ENCODE results near the gene EMSY. TPM values are rescaled to one million over a fixed set of nuclear protein-coding genes. Genes with fewer than 3 reads are reported as not detected.
A peak's percentile ranks its signal among the peaks of the same experiment; 100 is the strongest.

EMSY gene
- total and polyA plus RNA-seq, 9 of the 15 experiments (the other 6 are each of a cell fraction or from before 2014, with no cell fraction given): 12.7 to 25.4 (median 17.9) TPM

DNA sequence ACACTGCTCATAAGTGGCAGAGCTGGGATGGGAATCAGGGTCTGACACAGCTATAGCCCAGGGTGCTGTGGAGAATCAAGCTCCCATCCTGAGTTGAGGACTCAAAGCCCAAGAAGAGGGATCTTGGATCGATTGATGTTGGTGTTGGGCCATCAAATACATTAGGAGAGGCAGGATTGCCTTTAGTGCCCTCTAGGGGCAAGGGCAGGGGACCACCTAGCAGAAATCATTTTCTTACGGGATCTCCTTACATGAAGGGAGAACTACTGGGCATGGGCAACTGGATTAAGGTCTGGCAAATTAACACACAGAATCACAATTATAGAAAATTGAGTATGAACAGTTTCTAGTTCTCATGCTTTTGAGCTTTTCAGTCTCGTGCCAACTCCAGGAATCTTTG lies 24.9 kb upstream of the EMSY start (continued):
- TF ChIP-seq BCL6 (CRISPR knock-in tag; IDR thresholded peaks at IDR 0.05) (no peak), TAF9B (IDR thresholded peaks at IDR 0.05; ENCODE audit: partially characterized antibody) (no peak), RAD21 (CRISPR knock-in tag; conservative IDR thresholded peaks at IDR 0.05 in 1 of 2, IDR thresholded peaks at IDR 0.05 in 1 of 2) (peak in 1 of 2 experiments; percentile 47; a peak in 3 of 4 replicates), EP300 (IDR thresholded peaks at IDR 0.05; ENCODE audit: low read length) (no peak)
- TF ChIP-seq, protein P1, sequence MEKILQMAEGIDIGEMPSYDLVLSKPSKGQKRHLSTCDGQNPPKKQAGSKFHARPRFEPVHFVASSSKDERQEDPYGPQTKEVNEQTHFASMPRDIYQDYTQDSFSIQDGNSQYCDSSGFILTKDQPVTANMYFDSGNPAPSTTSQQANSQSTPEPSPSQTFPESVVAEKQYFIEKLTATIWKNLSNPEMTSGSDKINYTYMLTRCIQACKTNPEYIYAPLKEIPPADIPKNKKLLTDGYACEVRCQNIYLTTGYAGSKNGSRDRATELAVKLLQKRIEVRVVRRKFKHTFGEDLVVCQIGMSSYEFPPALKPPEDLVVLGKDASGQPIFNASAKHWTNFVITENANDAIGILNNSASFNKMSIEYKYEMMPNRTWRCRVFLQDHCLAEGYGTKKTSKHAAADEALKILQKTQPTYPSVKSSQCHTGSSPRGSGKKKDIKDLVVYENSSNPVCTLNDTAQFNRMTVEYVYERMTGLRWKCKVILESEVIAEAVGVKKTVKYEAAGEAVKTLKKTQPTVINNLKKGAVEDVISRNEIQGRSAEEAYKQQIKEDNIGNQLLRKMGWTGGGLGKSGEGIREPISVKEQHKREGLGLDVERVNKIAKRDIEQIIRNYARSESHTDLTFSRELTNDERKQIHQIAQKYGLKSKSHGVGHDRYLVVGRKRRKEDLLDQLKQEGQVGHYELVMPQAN (IDR thresholded peaks at IDR 0.05; ENCODE audit: borderline replicate concordance): no peak

DNA sequence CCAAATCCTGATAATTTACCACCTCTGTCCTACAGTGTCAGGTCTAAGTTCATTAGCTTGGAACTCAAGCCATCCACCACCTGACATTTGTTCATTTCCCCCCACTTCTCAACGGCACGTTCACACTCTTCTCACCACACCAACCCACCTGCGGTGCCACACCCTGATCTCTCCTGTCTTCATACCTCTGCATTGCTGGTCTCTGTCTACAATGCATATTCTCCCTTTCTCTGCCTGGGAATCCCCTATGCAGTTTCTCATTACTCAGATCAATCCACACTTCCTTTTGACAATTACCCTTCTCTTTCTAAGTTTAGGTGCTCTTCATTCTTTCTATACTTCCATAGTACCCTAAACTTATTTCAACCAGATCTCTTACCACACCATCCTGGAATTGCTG lies 20.4 kb upstream of the EMSY start:
- Histone ChIP-seq H3K27me3 (ENCODE audit: control insufficient read depth in 2 of 2, insufficient read depth in 2 of 2, low read length in 2 of 2) (peaks cover 7 to 13% of the 10 kb centered on the region in 2 experiments; a peak in 4 of 5 replicates), H3K79me2 (ENCODE audit: control insufficient read depth, insufficient read depth, low read length) (no peaks in the 10 kb centered on the region), H3K4me1 (replicated peaks in 1 of 2; ENCODE audit: control insufficient read depth in 2 of 2, insufficient read depth in 2 of 2, low read length in 2 of 2) (no peaks in the 10 kb centered on the region), H3K9me1 (ENCODE audit: control insufficient read depth, insufficient read depth, low read length) (no peaks in the 10 kb centered on the region), H3K27ac (ENCODE audit: extremely low read depth, low read depth, low read length) (no peak overlapping the region), H3K4me3 (no peak overlapping the region), H3K9me3 (replicated peaks; ENCODE audit: control insufficient read depth, insufficient read depth, low read depth, low read length) (no peaks in the 10 kb centered on the region), H3K9ac (ENCODE audit: insufficient read depth in 1 of 2, low read depth in 2 of 2, low read length in 2 of 2) (no peak overlapping the region), H3K4me2 (ENCODE audit: insufficient read depth, low read length) (no peak overlapping the region), H4K20me1 (replicated peaks; ENCODE audit: control insufficient read depth, insufficient read depth, low read length) (no peaks in the 10 kb centered on the region), H2AFZ (ENCODE audit: low read depth, low read length) (no peak overlapping the region), H3K36me3 (ENCODE audit: control insufficient read depth, insufficient read depth, low read length) (no peaks in the 10 kb centered on the region)
- intact Hi-C loops (cut with micrococcal nuclease) (loop anchor here (10.0 kb wide), 1 partner anchor 80 kb away; no protein-coding TSS in a partner anchor), in situ Hi-C loops (cut with MboI) (no loop called here)
- no peak for FAIRE-seq
- WGBS (ENCODE audit: insufficient coverage, low coverage, missing lambda C conversion rate): 7% methylated on average over 3 of the region's 3 CpGs
- no TSS peak for BruUV-seq (replicated peaks)
- ChIA-PET CTCF (ENCODE audit: low intra/inter-chr PET ratio) (no interaction called here), POLR2A (interaction anchor here (0.6 kb wide), 2 partner anchors 206 to 1108 kb away, joined by 3 read pairs; no protein-coding TSS in a partner anchor)
- no peak for DNase-seq (ENCODE audit: extremely low read depth in 1 of 4, low spot score in 3 of 4)
- TF ChIP-seq, protein P2, sequence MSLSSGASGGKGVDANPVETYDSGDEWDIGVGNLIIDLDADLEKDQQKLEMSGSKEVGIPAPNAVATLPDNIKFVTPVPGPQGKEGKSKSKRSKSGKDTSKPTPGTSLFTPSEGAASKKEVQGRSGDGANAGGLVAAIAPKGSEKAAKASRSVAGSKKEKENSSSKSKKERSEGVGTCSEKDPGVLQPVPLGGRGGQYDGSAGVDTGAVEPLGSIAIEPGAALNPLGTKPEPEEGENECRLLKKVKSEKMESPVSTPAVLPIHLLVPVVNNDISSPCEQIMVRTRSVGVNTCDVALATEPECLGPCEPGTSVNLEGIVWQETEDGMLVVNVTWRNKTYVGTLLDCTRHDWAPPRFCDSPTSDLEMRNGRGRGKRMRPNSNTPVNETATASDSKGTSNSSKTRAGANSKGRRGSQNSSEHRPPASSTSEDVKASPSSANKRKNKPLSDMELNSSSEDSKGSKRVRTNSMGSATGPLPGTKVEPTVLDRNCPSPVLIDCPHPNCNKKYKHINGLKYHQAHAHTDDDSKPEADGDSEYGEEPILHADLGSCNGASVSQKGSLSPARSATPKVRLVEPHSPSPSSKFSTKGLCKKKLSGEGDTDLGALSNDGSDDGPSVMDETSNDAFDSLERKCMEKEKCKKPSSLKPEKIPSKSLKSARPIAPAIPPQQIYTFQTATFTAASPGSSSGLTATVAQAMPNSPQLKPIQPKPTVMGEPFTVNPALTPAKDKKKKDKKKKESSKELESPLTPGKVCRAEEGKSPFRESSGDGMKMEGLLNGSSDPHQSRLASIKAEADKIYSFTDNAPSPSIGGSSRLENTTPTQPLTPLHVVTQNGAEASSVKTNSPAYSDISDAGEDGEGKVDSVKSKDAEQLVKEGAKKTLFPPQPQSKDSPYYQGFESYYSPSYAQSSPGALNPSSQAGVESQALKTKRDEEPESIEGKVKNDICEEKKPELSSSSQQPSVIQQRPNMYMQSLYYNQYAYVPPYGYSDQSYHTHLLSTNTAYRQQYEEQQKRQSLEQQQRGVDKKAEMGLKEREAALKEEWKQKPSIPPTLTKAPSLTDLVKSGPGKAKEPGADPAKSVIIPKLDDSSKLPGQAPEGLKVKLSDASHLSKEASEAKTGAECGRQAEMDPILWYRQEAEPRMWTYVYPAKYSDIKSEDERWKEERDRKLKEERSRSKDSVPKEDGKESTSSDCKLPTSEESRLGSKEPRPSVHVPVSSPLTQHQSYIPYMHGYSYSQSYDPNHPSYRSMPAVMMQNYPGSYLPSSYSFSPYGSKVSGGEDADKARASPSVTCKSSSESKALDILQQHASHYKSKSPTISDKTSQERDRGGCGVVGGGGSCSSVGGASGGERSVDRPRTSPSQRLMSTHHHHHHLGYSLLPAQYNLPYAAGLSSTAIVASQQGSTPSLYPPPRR (CRISPR knock-in tag; IDR thresholded peaks at IDR 0.05; ENCODE audit: borderline replicate concordance): no peak
- no peak for TF ChIP-seq CAMTA2 (CRISPR knock-in tag; conservative IDR thresholded peaks at IDR 0.05)
- no peak for TF ChIP-seq EHMT2 (IDR thresholded peaks at IDR 0.05)
- TF ChIP-seq, protein P3, sequence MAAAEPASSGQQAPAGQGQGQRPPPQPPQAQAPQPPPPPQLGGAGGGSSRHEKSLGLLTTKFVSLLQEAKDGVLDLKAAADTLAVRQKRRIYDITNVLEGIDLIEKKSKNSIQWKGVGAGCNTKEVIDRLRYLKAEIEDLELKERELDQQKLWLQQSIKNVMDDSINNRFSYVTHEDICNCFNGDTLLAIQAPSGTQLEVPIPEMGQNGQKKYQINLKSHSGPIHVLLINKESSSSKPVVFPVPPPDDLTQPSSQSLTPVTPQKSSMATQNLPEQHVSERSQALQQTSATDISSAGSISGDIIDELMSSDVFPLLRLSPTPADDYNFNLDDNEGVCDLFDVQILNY (CRISPR knock-in tag; IDR thresholded peaks at IDR 0.05): no peak
- TF ChIP-seq RAD21 (CRISPR knock-in tag; conservative IDR thresholded peaks at IDR 0.05 in 1 of 2, IDR thresholded peaks at IDR 0.05 in 1 of 2): no peak
- ATAC-seq: no peak

All from K562 (cell line).